SK-N-SH treated with all-trans-retinoic acid at 6 μM for 48 hours (cell line): Measurements from ENCODE around the gene FCRL6.

Experiments used
- BACH2 ChIP-seq: fragments of 250-450 bp; sonication (Bioruptor Pico); IDR thresholded peaks from 2 replicates; pipeline ENCODE4 v1.9.0; 2021; ENCODE audit warnings: mild to moderate bottlenecking, borderline replicate concordance
- TCF4 ChIP-seq: fragments of 250-450 bp; sonication (Bioruptor Pico); IDR thresholded peaks from 2 replicates; pipeline ENCODE4 v1.8.0; 2021; ENCODE audit warnings: mild to moderate bottlenecking, moderate library complexity, borderline replicate concordance
- ZFP30 ChIP-seq: fragments of 450-650 bp; formaldehyde crosslinking; IDR thresholded peaks from 2 replicates; pipeline ENCODE4 v1.5.0; 2022; ENCODE audit warnings: mild to moderate bottlenecking, moderate library complexity
- ZNF8 ChIP-seq: fragments of 450-650 bp; formaldehyde crosslinking; IDR thresholded peaks from 2 replicates; pipeline ENCODE4 v1.5.0; 2020; ENCODE audit warnings: mild to moderate bottlenecking, moderate library complexity
- TF ChIP-seq, protein P1 (sequence below): fragments of 250-450 bp; sonication (Bioruptor Pico); IDR thresholded peaks from 2 replicates; pipeline ENCODE4 v1.5.0; 2020; ENCODE audit warnings: mild to moderate bottlenecking, moderate library complexity
- TF ChIP-seq, protein P2 (sequence below): fragments of 250-450 bp; sonication (Bioruptor Pico); IDR thresholded peaks from 2 replicates; pipeline ENCODE4 v1.5.1; 2021; ENCODE audit warnings: mild to moderate bottlenecking, moderate library complexity
- TF ChIP-seq, protein P3 (sequence below): fragments of 250-450 bp; sonication (Bioruptor Pico); IDR thresholded peaks from 2 replicates; pipeline ENCODE4 v1.8.0; 2021; ENCODE audit warnings: low read depth, mild to moderate bottlenecking, moderate library complexity, borderline replicate concordance

DNA sequence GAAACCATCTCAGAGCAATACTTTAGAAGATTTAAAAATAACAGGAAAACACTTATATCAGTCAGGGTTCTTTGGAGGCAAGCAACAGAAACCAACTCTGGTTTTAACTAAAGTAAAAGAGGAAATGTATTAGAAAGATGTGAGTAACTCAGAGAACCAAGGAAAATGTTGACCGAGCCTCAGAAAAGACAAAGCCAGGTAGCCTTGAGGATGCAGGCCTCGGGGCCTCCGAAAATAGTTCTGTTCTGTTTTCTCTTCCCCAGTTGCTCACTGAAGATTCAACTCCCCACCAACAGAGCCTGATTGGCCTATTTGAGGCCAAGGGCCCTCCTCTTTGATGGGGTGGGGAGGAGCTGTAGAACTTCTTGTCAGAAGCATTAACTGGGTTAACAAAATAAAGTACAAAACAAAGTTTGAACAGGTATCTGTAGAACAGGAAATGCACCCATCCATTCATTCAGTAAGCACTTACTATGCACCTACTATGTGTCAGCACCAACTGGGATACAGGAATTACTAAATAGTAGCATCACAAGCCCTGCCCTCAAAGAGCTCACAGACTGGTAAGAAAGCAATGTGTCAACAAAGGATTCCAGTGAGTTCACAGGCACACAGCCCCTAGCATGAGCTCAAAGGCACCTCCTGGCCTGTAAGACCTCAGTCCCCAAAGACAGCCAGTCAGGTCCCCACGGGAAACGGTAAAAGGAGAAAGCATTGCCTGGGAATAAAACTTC, 37.1 kb downstream of the FCRL6 start:
- TF ChIP-seq BACH2 (CRISPR knock-in tag): no peak
- TF ChIP-seq ZNF8 (CRISPR knock-in tag): no peak
- TF ChIP-seq, protein P1, sequence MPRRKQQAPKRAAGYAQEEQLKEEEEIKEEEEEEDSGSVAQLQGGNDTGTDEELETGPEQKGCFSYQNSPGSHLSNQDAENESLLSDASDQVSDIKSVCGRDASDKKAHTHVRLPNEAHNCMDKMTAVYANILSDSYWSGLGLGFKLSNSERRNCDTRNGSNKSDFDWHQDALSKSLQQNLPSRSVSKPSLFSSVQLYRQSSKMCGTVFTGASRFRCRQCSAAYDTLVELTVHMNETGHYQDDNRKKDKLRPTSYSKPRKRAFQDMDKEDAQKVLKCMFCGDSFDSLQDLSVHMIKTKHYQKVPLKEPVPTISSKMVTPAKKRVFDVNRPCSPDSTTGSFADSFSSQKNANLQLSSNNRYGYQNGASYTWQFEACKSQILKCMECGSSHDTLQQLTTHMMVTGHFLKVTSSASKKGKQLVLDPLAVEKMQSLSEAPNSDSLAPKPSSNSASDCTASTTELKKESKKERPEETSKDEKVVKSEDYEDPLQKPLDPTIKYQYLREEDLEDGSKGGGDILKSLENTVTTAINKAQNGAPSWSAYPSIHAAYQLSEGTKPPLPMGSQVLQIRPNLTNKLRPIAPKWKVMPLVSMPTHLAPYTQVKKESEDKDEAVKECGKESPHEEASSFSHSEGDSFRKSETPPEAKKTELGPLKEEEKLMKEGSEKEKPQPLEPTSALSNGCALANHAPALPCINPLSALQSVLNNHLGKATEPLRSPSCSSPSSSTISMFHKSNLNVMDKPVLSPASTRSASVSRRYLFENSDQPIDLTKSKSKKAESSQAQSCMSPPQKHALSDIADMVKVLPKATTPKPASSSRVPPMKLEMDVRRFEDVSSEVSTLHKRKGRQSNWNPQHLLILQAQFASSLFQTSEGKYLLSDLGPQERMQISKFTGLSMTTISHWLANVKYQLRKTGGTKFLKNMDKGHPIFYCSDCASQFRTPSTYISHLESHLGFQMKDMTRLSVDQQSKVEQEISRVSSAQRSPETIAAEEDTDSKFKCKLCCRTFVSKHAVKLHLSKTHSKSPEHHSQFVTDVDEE (CRISPR knock-in tag): no peak
- TF ChIP-seq TCF4: no peak
- TF ChIP-seq, protein P2, sequence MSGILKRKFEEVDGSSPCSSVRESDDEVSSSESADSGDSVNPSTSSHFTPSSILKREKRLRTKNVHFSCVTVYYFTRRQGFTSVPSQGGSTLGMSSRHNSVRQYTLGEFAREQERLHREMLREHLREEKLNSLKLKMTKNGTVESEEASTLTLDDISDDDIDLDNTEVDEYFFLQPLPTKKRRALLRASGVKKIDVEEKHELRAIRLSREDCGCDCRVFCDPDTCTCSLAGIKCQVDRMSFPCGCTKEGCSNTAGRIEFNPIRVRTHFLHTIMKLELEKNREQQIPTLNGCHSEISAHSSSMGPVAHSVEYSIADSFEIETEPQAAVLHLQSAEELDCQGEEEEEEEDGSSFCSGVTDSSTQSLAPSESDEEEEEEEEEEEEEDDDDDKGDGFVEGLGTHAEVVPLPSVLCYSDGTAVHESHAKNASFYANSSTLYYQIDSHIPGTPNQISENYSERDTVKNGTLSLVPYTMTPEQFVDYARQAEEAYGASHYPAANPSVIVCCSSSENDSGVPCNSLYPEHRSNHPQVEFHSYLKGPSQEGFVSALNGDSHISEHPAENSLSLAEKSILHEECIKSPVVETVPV (CRISPR knock-in tag): no peak
- TF ChIP-seq ZFP30: no peak
- TF ChIP-seq, protein P3, sequence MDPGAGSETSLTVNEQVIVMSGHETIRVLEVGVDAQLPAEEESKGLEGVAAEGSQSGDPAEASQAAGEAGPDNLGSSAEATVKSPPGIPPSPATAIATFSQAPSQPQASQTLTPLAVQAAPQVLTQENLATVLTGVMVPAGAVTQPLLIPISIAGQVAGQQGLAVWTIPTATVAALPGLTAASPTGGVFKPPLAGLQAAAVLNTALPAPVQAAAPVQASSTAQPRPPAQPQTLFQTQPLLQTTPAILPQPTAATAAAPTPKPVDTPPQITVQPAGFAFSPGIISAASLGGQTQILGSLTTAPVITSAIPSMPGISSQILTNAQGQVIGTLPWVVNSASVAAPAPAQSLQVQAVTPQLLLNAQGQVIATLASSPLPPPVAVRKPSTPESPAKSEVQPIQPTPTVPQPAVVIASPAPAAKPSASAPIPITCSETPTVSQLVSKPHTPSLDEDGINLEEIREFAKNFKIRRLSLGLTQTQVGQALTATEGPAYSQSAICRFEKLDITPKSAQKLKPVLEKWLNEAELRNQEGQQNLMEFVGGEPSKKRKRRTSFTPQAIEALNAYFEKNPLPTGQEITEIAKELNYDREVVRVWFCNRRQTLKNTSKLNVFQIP (CRISPR knock-in tag): no peak
